Measurements from ENCODE around the gene AGAP3.

Gene AGAP3

GRCh38 chr7:151070574-151070960 lies 15.7 kb upstream of the AGAP3 start:
- no peak for FAIRE-seq
- no peak for DNase-seq (ENCODE audit: insufficient read length, low spot score)
- TF ChIP-seq PAX5 (IDR thresholded peaks at IDR 0.05; ENCODE audit: insufficient read depth, low read length, severe bottlenecking) (no peak), TAF1 (IDR thresholded peaks at IDR 0.05; ENCODE audit: low read depth, low read length) (no peak), POLR2A (IDR thresholded peaks at IDR 0.05; ENCODE audit: low read depth, low read length) (no peak), POU2F2 (IDR thresholded peaks at IDR 0.05; ENCODE audit: low read depth, low read length) (no peak), POLR2AphosphoS5 (IDR thresholded peaks at IDR 0.05; ENCODE audit: low read depth, low read length) (no peak), SPI1 (IDR thresholded peaks at IDR 0.05; ENCODE audit: low read depth, low read length) (no peak)

GRCh38 chr7:151071032-151071866 lies 15.0 kb upstream of the AGAP3 start:
- FAIRE-seq, result no peak
- no peak for DNase-seq (ENCODE audit: insufficient read length, low spot score)
- no peak for TF ChIP-seq PAX5 (IDR thresholded peaks at IDR 0.05; ENCODE audit: insufficient read depth, low read length, severe bottlenecking)
- no peak for TF ChIP-seq POLR2AphosphoS5 (IDR thresholded peaks at IDR 0.05; ENCODE audit: low read depth, low read length)
- no peak for TF ChIP-seq POU2F2 (IDR thresholded peaks at IDR 0.05; ENCODE audit: low read depth, low read length)
- TF ChIP-seq SPI1 (IDR thresholded peaks at IDR 0.05; ENCODE audit: low read depth, low read length), result no peak
- no peak for TF ChIP-seq TAF1 (IDR thresholded peaks at IDR 0.05; ENCODE audit: low read depth, low read length)
- TF ChIP-seq POLR2A (IDR thresholded peaks at IDR 0.05; ENCODE audit: low read depth, low read length), result no peak

- no peak for FAIRE-seq
Measured at GRCh38 chr7:151073990-151074389, 12.3 kb upstream of the AGAP3 start.

GRCh38 chr7:151074817-151075661 lies 11.2 kb upstream of the AGAP3 start:
- TF ChIP-seq POLR2A (IDR thresholded peaks at IDR 0.05; ENCODE audit: low read depth, low read length), result no peak
- no peak for TF ChIP-seq SPI1 (IDR thresholded peaks at IDR 0.05; ENCODE audit: low read depth, low read length)
- TF ChIP-seq PAX5 (IDR thresholded peaks at IDR 0.05; ENCODE audit: insufficient read depth, low read length, severe bottlenecking), result no peak
- no peak for TF ChIP-seq TAF1 (IDR thresholded peaks at IDR 0.05; ENCODE audit: low read depth, low read length)
- TF ChIP-seq POU2F2 (IDR thresholded peaks at IDR 0.05; ENCODE audit: low read depth, low read length), result no peak
- TF ChIP-seq POLR2AphosphoS5 (IDR thresholded peaks at IDR 0.05; ENCODE audit: low read depth, low read length), result no peak
- no peak for FAIRE-seq

More at GRCh38 chr7:151073990-151074389, 12.3 kb upstream of the AGAP3 start:
- TF ChIP-seq POU2F2 (IDR thresholded peaks at IDR 0.05; ENCODE audit: low read depth, low read length), result no peak
- TF ChIP-seq TAF1 (IDR thresholded peaks at IDR 0.05; ENCODE audit: low read depth, low read length), result no peak
- no peak for TF ChIP-seq POLR2A (IDR thresholded peaks at IDR 0.05; ENCODE audit: low read depth, low read length)
- no peak for TF ChIP-seq SPI1 (IDR thresholded peaks at IDR 0.05; ENCODE audit: low read depth, low read length)
- no peak for TF ChIP-seq PAX5 (IDR thresholded peaks at IDR 0.05; ENCODE audit: insufficient read depth, low read length, severe bottlenecking)
- TF ChIP-seq POLR2AphosphoS5 (IDR thresholded peaks at IDR 0.05; ENCODE audit: low read depth, low read length), result no peak
- no peak for DNase-seq (ENCODE audit: insufficient read length, low spot score)

GRCh38 chr7:151075662-151075971 lies 10.7 kb upstream of the AGAP3 start:
- DNase-seq (ENCODE audit: insufficient read length, low spot score) (no peak), FAIRE-seq (no peak)
- TF ChIP-seq POU2F2 (IDR thresholded peaks at IDR 0.05; ENCODE audit: low read depth, low read length), result no peak
- TF ChIP-seq PAX5 (IDR thresholded peaks at IDR 0.05; ENCODE audit: insufficient read depth, low read length, severe bottlenecking), result no peak
- no peak for TF ChIP-seq SPI1 (IDR thresholded peaks at IDR 0.05; ENCODE audit: low read depth, low read length)
- TF ChIP-seq TAF1 (IDR thresholded peaks at IDR 0.05; ENCODE audit: low read depth, low read length), result no peak
- no peak for TF ChIP-seq POLR2A (IDR thresholded peaks at IDR 0.05; ENCODE audit: low read depth, low read length)
- no peak for TF ChIP-seq POLR2AphosphoS5 (IDR thresholded peaks at IDR 0.05; ENCODE audit: low read depth, low read length)

More at GRCh38 chr7:151074817-151075661, 11.2 kb upstream of the AGAP3 start:
- DNase-seq (ENCODE audit: insufficient read length, low spot score), result no peak

- no peak for TF ChIP-seq PAX5 (IDR thresholded peaks at IDR 0.05; ENCODE audit: insufficient read depth, low read length, severe bottlenecking)
- TF ChIP-seq POU2F2 (IDR thresholded peaks at IDR 0.05; ENCODE audit: low read depth, low read length), result no peak
- no peak for TF ChIP-seq POLR2A (IDR thresholded peaks at IDR 0.05; ENCODE audit: low read depth, low read length)
- no peak for TF ChIP-seq TAF1 (IDR thresholded peaks at IDR 0.05; ENCODE audit: low read depth, low read length)
- no peak for TF ChIP-seq SPI1 (IDR thresholded peaks at IDR 0.05; ENCODE audit: low read depth, low read length)
- no peak for TF ChIP-seq POLR2AphosphoS5 (IDR thresholded peaks at IDR 0.05; ENCODE audit: low read depth, low read length)
- FAIRE-seq, result no peak
- no peak for DNase-seq (ENCODE audit: insufficient read length, low spot score)
Measured at GRCh38 chr7:151075978-151076426, 10.3 kb upstream of the AGAP3 start.

GRCh38 chr7:151076863-151077704 lies 9.2 kb upstream of the AGAP3 start:
- TF ChIP-seq SPI1 (IDR thresholded peaks at IDR 0.05; ENCODE audit: low read depth, low read length), result no peak
- TF ChIP-seq POLR2AphosphoS5 (IDR thresholded peaks at IDR 0.05; ENCODE audit: low read depth, low read length), result 0 out of 2 replicates have a peak, but pooled peaks have one; percentile 25
- FAIRE-seq, result no peak
- DNase-seq (ENCODE audit: insufficient read length, low spot score), result no peak

- TF ChIP-seq POU2F2 (IDR thresholded peaks at IDR 0.05; ENCODE audit: low read depth, low read length), result no peak
- FAIRE-seq (no peak), DNase-seq (ENCODE audit: insufficient read length, low spot score) (no peak)
Measured at GRCh38 chr7:151077705-151078232, 8.5 kb upstream of the AGAP3 start.

All from GM12891 (cell line).